SK-N-SH treated with all-trans-retinoic acid at 6 μM for 48 hours (cell line): ENCODE results near the gene SPTB.

Source experiments
- ARNTL ChIP-seq: fragments of 450-650 bp; formaldehyde crosslinking; IDR thresholded peaks from 2 replicates; pipeline ENCODE4 v1.5.0; 2020; ENCODE audit warnings: low read depth, mild to moderate bottlenecking, moderate library complexity, borderline replicate concordance
- BACH2 ChIP-seq: fragments of 250-450 bp; sonication (Bioruptor Pico); IDR thresholded peaks from 2 replicates; pipeline ENCODE4 v1.9.0; 2021; ENCODE audit warnings: mild to moderate bottlenecking, borderline replicate concordance
- PATZ1 ChIP-seq: fragments of 250-450 bp; sonication (Bioruptor Pico); IDR thresholded peaks from 2 replicates; pipeline ENCODE4 v1.8.0; 2020; ENCODE audit warnings: mild to moderate bottlenecking, moderate library complexity, borderline replicate concordance
- ZFP3 ChIP-seq: fragments of 250-450 bp; sonication (Bioruptor Pico); IDR thresholded peaks from 2 replicates; pipeline ENCODE4 v1.5.0; 2020; ENCODE audit warnings: mild to moderate bottlenecking, moderate library complexity
- ZNF565 ChIP-seq: fragments of 450-650 bp; formaldehyde crosslinking; conservative IDR thresholded peaks from 2 replicates; pipeline ENCODE4 v1.5.0; 2020; ENCODE audit warnings: low read depth, mild to moderate bottlenecking, moderate library complexity
- TF ChIP-seq, protein P1 (sequence below): fragments of 250-450 bp; sonication (Bioruptor Pico); IDR thresholded peaks from 2 replicates; pipeline ENCODE4 v1.5.0; 2020; ENCODE audit warnings: mild to moderate bottlenecking, moderate library complexity

DNA sequence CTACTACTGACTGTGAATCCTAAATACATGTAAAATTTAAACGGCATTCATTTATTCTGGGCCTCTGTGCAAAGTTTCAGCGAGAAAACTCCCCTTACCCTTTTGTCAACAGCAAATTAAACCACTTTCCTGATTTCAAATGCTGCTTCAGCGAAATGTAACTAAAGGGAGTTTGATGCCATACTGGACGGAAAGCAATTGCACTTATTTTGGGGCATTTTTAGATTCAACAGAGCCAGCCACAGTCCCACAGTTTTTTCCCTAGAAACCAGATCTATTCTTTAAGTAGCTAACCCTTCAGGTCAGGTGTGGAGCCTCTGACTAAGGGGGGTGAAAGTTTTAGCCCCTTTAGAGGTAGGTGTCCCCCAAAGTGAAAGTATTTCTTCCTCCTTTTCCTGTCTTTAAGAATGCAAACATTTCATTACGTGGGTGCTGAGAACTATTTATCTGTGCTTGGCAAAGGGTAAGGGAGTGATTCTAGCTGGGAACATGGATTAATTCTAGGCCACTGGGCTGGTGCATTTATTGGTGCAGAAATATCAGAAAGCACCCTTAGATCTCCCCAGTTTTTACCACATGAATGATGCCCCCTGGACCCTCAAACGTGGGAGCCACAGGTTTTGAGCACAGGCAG, 72.7 kb downstream of the SPTB start:
- TF ChIP-seq, protein P1, sequence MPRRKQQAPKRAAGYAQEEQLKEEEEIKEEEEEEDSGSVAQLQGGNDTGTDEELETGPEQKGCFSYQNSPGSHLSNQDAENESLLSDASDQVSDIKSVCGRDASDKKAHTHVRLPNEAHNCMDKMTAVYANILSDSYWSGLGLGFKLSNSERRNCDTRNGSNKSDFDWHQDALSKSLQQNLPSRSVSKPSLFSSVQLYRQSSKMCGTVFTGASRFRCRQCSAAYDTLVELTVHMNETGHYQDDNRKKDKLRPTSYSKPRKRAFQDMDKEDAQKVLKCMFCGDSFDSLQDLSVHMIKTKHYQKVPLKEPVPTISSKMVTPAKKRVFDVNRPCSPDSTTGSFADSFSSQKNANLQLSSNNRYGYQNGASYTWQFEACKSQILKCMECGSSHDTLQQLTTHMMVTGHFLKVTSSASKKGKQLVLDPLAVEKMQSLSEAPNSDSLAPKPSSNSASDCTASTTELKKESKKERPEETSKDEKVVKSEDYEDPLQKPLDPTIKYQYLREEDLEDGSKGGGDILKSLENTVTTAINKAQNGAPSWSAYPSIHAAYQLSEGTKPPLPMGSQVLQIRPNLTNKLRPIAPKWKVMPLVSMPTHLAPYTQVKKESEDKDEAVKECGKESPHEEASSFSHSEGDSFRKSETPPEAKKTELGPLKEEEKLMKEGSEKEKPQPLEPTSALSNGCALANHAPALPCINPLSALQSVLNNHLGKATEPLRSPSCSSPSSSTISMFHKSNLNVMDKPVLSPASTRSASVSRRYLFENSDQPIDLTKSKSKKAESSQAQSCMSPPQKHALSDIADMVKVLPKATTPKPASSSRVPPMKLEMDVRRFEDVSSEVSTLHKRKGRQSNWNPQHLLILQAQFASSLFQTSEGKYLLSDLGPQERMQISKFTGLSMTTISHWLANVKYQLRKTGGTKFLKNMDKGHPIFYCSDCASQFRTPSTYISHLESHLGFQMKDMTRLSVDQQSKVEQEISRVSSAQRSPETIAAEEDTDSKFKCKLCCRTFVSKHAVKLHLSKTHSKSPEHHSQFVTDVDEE (CRISPR knock-in tag), result no peak
- TF ChIP-seq ZNF565 (CRISPR knock-in tag) (no peak), ZFP3 (CRISPR knock-in tag) (no peak), PATZ1 (CRISPR knock-in tag) (no peak), ARNTL (CRISPR knock-in tag) (no peak), BACH2 (CRISPR knock-in tag) (no peak)
